Lower lobe of right lung (tissue), 2 donors: ENCODE data around the gene RAI2. TPM values are rescaled to one million over a fixed set of nuclear protein-coding genes. Genes with fewer than 3 reads are reported as not detected.

Source experiments
- ATAC-seq, 2 donors: fragments of 200-7000 bp; cut with Tn5 transposase; one replicate each; pipeline ENCODE4 v1.9.1; 2020 to 2022; ENCODE audit warnings: mild to moderate bottlenecking in 2 of 2, moderate library complexity in 2 of 2
- DNase-seq: peaks from one replicate; pipeline ENCODE4 v3.0.0-alpha.2; 2020
- H3K27ac ChIP-seq: fragments of 200-600 bp; one replicate; pipeline ENCODE4 v1.8.0; 2022
- H3K27me3 ChIP-seq: fragments of 200-600 bp; one replicate; pipeline ENCODE4 v1.8.0; 2022; ENCODE audit warnings: low read depth
- H3K36me3 ChIP-seq: fragments of 200-600 bp; one replicate; pipeline ENCODE4 v1.8.0; 2022; ENCODE audit warnings: mild to moderate bottlenecking
- H3K4me1 ChIP-seq: fragments of 200-600 bp; one replicate; pipeline ENCODE4 v1.8.0; 2022
- H3K4me3 ChIP-seq: fragments of 200-600 bp; one replicate; pipeline ENCODE4 v1.8.0; 2022; ENCODE audit warnings: mild to moderate bottlenecking
- H3K9me3 ChIP-seq: fragments of 200-600 bp; one replicate; pipeline ENCODE4 v1.8.0; 2022
- CTCF ChIP-seq: fragments of 200-600 bp; IDR thresholded peaks from one replicate; pipeline ENCODE4 v1.8.0; 2022; ENCODE audit warnings: antibody characterized with exemption, mild to moderate bottlenecking
- intact Hi-C: fragments of 100-400 bp; cut with DNase I; formaldehyde crosslinking; loops from one replicate; pipeline ENCODE4 v1.11.0; 2022
- total RNA-seq: library from RNA; stranded (reverse); fragmentation: NEBNext Ultra II Directional; extraction: Animal tissue kit (Norgen Biotek cat#: 25700); gene quantifications from one replicate; pipeline ENCODE4 v1.2.1, GENCODE V29; 2021
- donor health status: DM: no; HTN: yes; CAD: no; lungs with severe emphysema.

The RAI2 gene
- total RNA-seq, 1 donor from 2014 or later, result 26.5 TPM

- ATAC-seq (no peak), DNase-seq (no peak)
- no peaks in the 10 kb centered on the region for H3K9me3 ChIP-seq
- H3K27me3 ChIP-seq, result no peaks in the 10 kb centered on the region
- H3K4me1 ChIP-seq, result no peaks in the 10 kb centered on the region
- intact Hi-C loops, result no loop called here
- H3K4me3 ChIP-seq, result no peak overlapping the region
- H3K36me3 ChIP-seq, result no peaks in the 10 kb centered on the region
- TF ChIP-seq CTCF, result no peak
- no peak overlapping the region for H3K27ac ChIP-seq
These were observed 30.9 kb downstream of the RAI2 start for GRCh38 chrX:17830211-17830610.

- no peak for TF ChIP-seq CTCF
- Histone ChIP-seq H3K4me3 (no peak overlapping the region), H3K36me3 (no peaks in the 10 kb centered on the region), H3K27ac (no peak overlapping the region), H3K27me3 (no peaks in the 10 kb centered on the region), H3K9me3 (no peaks in the 10 kb centered on the region), H3K4me1 (no peaks in the 10 kb centered on the region)
- DNase-seq, result no peak
- intact Hi-C loops, result no loop called here
- ATAC-seq, result no peak
These were observed 31.5 kb downstream of the RAI2 start for GRCh38 chrX:17829566-17829965.

- Histone ChIP-seq H3K27ac (no peak overlapping the region), H3K4me3 (no peak overlapping the region), H3K27me3 (no peaks in the 10 kb centered on the region), H3K36me3 (no peaks in the 10 kb centered on the region), H3K4me1 (no peaks in the 10 kb centered on the region), H3K9me3 (no peaks in the 10 kb centered on the region)
- ATAC-seq (no peak), DNase-seq (no peak)
- intact Hi-C loops, result no loop called here
- no peak for TF ChIP-seq CTCF
These were observed 32.9 kb downstream of the RAI2 start for GRCh38 chrX:17828171-17828570.

GRCh38 chrX:17826609-17827496 is 34.2 kb downstream of the RAI2 start:
- ATAC-seq (no peak), DNase-seq (no peak)
- Histone ChIP-seq H3K36me3 (no peaks in the 10 kb centered on the region), H3K27ac (no peak overlapping the region), H3K9me3 (no peaks in the 10 kb centered on the region), H3K4me3 (no peak overlapping the region), H3K4me1 (no peaks in the 10 kb centered on the region), H3K27me3 (no peaks in the 10 kb centered on the region)
- no peak for TF ChIP-seq CTCF
- intact Hi-C loops, result no loop called here

- Histone ChIP-seq H3K27ac (no peak overlapping the region), H3K36me3 (no peaks in the 10 kb centered on the region), H3K9me3 (no peaks in the 10 kb centered on the region), H3K4me1 (no peaks in the 10 kb centered on the region), H3K27me3 (no peaks in the 10 kb centered on the region), H3K4me3 (no peak overlapping the region)
- intact Hi-C loops, result no loop called here
- TF ChIP-seq CTCF, result no peak
- ATAC-seq, result no peak
- no peak for DNase-seq
These were observed 36.1 kb downstream of the RAI2 start for GRCh38 chrX:17824980-17825379.
